ENCODE data around the gene STRIP1. TPM values are rescaled to one million over a fixed set of nuclear protein-coding genes. Genes with fewer than 3 reads are reported as not detected.

STRIP1 gene
- total RNA-seq, 2 experiments from 2014 or later = 42.2 to 45.5 TPM

- TF ChIP-seq CTCF (conservative IDR thresholded peaks at IDR 0.05; ENCODE audit: low read length) = no peak
- TF ChIP-seq EZH2phosphoT487 (IDR thresholded peaks at IDR 0.05; ENCODE audit: borderline replicate concordance, low read depth, low read length) = no peak
- ChIA-PET CTCF (ENCODE audit: unreplicated experiment) (interaction anchor here (0.5 kb wide), 1 partner anchor 56 kb away, joined by 3 read pairs; no protein-coding TSS in a partner anchor), POLR2A (interaction anchor here (0.6 to 1.4 kb wide), 4 partner anchors 18 to 72 kb away, joined by 3 to 4 read pairs (median 3); partner anchors contain the start of gene STRIP1)
- Histone ChIP-seq H3K79me2 (ENCODE audit: insufficient read depth, low read depth, low read length) (no peaks in the 10 kb centered on the region), H2AFZ (ENCODE audit: low read length) (no peak overlapping the region), H3K4me1 (ENCODE audit: insufficient read depth, low read length, poor library complexity, severe bottlenecking) (no peaks in the 10 kb centered on the region), H4K20me1 (ENCODE audit: insufficient read depth, low read length) (no peaks in the 10 kb centered on the region), H3K27ac (ENCODE audit: low read depth, low read length, poor library complexity, severe bottlenecking) (no peak overlapping the region), H3K9me2 (ENCODE audit: insufficient read depth, low read length) (no peaks in the 10 kb centered on the region), H3K36me3 (ENCODE audit: insufficient read depth, low read length) (peaks cover 5% of the 10 kb centered on the region; the same call in 1 of the 2 replicates), H3K9me3 (ENCODE audit: low read length) (no peaks in the 10 kb centered on the region), H3K4me3 (ENCODE audit: low read depth, low read length, poor library complexity, severe bottlenecking) (no peak overlapping the region), H3K4me2 (ENCODE audit: low read length) (no peak overlapping the region)
- no peak for DNase-seq (ENCODE audit: low spot score)
- BruUV-seq (replicated peaks) = no TSS peak
- intact Hi-C loops (cut with micrococcal nuclease; ENCODE audit: unreplicated experiment) = no loop called here
These were observed 28.2 kb downstream of the STRIP1 start for GRCh38 chr1:110062612-110063011.

- TF ChIP-seq CTCF (conservative IDR thresholded peaks at IDR 0.05; ENCODE audit: low read length) (no peak), EZH2phosphoT487 (IDR thresholded peaks at IDR 0.05; ENCODE audit: borderline replicate concordance, low read depth, low read length) (no peak)
- DNase-seq (ENCODE audit: low spot score) = no peak
- Histone ChIP-seq H3K9me2 (ENCODE audit: insufficient read depth, low read length) (no peaks in the 10 kb centered on the region), H3K4me3 (ENCODE audit: low read depth, low read length, poor library complexity, severe bottlenecking) (no peak overlapping the region), H3K4me1 (ENCODE audit: insufficient read depth, low read length, poor library complexity, severe bottlenecking) (no peaks in the 10 kb centered on the region), H4K20me1 (ENCODE audit: insufficient read depth, low read length) (no peaks in the 10 kb centered on the region), H3K36me3 (ENCODE audit: insufficient read depth, low read length) (no peaks in the 10 kb centered on the region; the same call in 1 of the 2 replicates), H3K9me3 (ENCODE audit: low read length) (no peaks in the 10 kb centered on the region), H3K27ac (ENCODE audit: low read depth, low read length, poor library complexity, severe bottlenecking) (no peak overlapping the region), H2AFZ (ENCODE audit: low read length) (no peak overlapping the region), H3K4me2 (ENCODE audit: low read length) (no peak overlapping the region), H3K79me2 (ENCODE audit: insufficient read depth, low read depth, low read length) (no peaks in the 10 kb centered on the region)
- no TSS peak for BruUV-seq (replicated peaks)
- ChIA-PET POLR2A (no interaction called here), CTCF (ENCODE audit: unreplicated experiment) (no interaction called here)
- intact Hi-C loops (cut with micrococcal nuclease; ENCODE audit: unreplicated experiment) = no loop called here
These were observed 29.4 kb downstream of the STRIP1 start for GRCh38 chr1:110063781-110064180.

GRCh38 chr1:110064576-110065337 lies 30.3 kb downstream of the STRIP1 start:
- H3K36me3 ChIP-seq (ENCODE audit: insufficient read depth, low read length) = no peaks in the 10 kb centered on the region
- TF ChIP-seq EZH2phosphoT487 (IDR thresholded peaks at IDR 0.05; ENCODE audit: borderline replicate concordance, low read depth, low read length) = no peak
- TF ChIP-seq CTCF (conservative IDR thresholded peaks at IDR 0.05; ENCODE audit: low read length) = no peak
- no TSS peak for BruUV-seq (replicated peaks)
- no peak for DNase-seq (ENCODE audit: low spot score)
- H3K9me3 ChIP-seq (ENCODE audit: low read length) = no peaks in the 10 kb centered on the region
- no peak overlapping the region for H3K4me2 ChIP-seq (ENCODE audit: low read length)
- no peak overlapping the region for H2AFZ ChIP-seq (ENCODE audit: low read length)
- H3K27ac ChIP-seq (ENCODE audit: low read depth, low read length, poor library complexity, severe bottlenecking) = no peak overlapping the region
- H3K4me3 ChIP-seq (ENCODE audit: low read depth, low read length, poor library complexity, severe bottlenecking) = no peak overlapping the region
- no peaks in the 10 kb centered on the region for H3K4me1 ChIP-seq (ENCODE audit: insufficient read depth, low read length, poor library complexity, severe bottlenecking)
- ChIA-PET CTCF (ENCODE audit: unreplicated experiment) (interaction anchor here (0.6 to 1.1 kb wide), 2 partner anchors 40 to 523 kb away, joined by 3 read pairs; no protein-coding TSS in a partner anchor), POLR2A (no interaction called here)
- no peaks in the 10 kb centered on the region for H4K20me1 ChIP-seq (ENCODE audit: insufficient read depth, low read length)
- H3K79me2 ChIP-seq (ENCODE audit: insufficient read depth, low read depth, low read length) = no peaks in the 10 kb centered on the region
- intact Hi-C loops (cut with micrococcal nuclease; ENCODE audit: unreplicated experiment) = no loop called here
- no peaks in the 10 kb centered on the region for H3K9me2 ChIP-seq (ENCODE audit: insufficient read depth, low read length)
